NCI-H748 treated with DMSO at 0.1 percent for 48 hours (cell line): ENCODE measurements around the gene MTCH2.
"Not testable (repeated sequence)": the region's sequence is repeated elsewhere in the genome, so short reads cannot be mapped to it uniquely, and the experiment has no call there.

Experiments used
- DNase-seq: peaks from one replicate; lab custom pipeline; 2025; lab: John Stamatoyannopoulos, UW

Gene MTCH2

DNA sequence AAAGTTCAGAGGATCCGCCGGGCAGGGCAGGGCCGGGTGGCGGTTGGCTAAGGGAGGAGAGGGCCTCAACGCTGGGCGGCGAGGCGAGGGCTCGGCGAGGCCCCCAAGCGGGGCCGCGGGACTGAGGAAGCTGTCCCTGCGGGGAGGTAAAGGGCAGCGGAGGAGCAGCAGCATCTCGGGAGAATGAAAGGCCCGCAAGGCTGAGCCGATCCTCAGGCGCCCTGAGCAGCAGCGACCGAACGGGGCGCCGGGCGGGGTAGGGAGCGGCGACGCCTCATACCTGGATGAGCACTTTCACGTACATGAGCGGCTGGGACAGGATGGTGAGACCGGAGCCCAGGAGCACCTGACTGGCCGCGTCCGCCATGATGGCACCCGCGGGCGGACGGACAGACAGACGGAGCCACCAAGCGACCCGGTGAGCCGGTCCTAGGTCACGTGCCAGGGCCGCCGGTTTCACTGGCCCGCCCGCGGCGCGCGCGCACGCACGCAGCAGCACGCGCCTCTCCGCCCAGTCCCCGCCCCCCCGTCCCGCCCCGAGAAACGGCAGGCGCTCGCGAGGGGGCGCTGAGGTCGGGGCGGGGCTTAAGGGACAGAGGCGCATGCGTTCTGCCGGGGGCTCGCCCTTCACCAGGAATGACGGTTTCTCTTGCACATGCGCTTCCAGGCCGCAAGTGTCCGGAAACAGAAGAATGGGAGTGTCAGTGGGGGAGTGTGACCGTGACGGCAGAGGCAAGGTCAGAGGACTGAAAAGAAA, at the start of gene MTCH2:
TSS of gene MTCH2 (minus strand) at position 461 of the 757 bp plus-strand sequence. CDS start at position 367, 94 bp downstream.
- peak; percentile 91 for DNase-seq

DNA sequence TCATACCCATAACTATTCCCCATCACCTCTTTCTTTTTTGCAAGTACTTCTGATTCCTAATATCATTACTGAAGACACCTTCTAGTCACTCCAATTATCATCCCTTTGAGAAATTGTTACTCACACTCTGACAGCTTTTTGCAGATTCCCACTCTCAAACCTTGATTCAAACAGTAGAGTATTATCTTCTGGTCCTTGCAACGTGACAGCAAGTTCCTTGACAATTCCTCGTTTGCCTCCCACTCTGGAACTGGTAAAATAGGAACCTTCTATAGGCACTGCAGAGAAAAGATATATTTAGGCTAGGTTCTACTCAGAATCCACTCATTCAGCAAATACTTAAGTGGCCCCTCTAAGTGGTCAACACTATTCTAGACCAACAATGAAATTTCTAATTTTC, 49.6 kb upstream of the MTCH2 start:
- no peak for DNase-seq

DNA sequence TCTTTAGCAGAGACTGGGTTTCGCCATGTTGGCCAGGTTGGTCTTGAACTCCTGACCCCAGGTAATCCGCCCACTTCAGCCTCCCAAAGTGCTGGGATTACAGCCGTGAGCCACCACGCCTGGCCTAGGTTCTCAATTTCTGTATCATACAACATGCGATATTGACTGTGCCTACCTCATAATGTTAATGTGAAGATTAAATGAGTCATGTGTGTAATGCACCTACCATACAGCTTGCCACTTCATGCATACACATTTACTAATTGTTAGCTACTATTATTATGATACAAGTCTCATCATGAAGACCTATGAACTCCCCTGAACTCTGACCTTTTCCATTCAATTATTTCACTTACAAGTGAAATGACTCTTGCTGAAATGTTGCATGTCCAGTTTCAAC, 47.1 kb upstream of the MTCH2 start:
- DNase-seq: no peak

DNA sequence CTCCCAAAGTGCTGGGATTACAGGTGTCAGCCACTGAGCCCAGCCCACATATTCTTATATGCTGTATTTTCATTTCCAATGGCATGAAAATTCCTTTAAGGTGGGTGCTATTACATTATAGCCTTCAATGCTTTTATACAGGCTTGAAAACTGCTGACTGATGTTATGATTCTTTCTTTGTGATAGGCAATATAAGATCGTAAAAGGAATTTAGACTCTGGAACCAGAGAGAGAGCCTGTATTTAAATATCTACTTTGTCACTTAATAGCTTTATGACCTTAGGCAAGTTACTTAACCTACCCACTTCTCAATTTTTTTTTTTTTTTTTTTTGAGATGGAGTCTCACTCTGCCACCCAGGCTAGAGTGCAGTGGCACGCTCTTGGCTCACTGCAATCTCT, 46.6 kb upstream of the MTCH2 start:
- no peak for DNase-seq

DNA sequence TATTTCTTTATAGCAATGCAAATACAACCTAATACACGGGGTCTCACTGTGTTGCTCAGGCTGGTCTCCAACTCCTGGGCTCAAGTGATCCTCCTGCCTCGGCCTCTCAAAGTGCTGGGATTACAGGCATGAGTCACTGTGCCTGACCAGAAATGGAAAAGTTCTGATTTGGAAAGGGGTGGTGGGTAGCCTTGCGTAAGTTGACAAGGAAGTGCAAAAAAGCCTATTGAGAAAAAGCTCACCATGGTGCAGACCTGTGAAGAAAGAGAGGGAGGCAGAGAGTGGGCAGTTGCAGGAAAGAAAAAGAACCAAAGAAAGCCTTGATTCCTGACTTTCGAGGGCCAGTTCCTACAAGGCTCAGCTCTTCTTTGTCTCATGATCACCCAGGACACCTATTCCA, 45.8 kb upstream of the MTCH2 start:
- no peak for DNase-seq

DNA sequence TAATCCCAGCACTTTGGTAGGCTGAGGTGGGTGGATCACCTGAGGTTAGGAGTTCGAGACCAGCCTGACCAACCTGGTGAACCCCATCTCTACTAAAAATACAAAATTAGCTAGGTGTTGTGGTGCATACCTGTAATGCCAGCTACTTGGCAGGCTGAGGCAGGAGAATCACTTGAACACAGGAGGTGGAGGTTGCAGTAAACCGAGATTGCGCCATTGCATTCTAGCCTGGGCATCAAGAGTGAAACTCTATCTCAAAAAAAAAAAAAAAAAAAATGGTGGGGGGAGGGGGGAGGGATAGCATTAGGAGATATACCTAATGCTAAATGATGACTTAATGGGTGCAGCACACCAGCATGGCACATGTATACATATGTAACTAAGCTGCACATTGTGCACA, 44.3 kb upstream of the MTCH2 start:
- not testable (repeated sequence) for DNase-seq

DNA sequence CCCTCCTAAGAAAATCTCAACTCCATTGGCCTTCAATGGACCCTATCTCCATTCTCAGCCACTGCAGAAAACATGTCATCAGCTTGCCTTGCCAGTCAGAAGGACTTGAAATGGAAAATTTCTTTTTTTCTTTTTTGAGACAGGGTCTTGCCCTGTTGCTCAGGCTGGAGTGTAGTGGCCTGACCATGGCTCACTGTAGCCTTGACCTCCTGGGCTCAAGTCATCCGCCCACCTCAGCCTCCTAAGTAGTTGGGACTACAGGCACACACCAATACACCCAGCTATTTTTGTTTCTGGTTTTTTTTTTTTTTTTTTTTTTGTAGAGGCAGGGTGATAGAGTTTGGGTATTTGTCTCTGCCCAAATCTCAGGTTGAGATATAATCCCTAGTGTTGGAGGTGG, 43.8 kb upstream of the MTCH2 start:
- no peak for DNase-seq

DNA sequence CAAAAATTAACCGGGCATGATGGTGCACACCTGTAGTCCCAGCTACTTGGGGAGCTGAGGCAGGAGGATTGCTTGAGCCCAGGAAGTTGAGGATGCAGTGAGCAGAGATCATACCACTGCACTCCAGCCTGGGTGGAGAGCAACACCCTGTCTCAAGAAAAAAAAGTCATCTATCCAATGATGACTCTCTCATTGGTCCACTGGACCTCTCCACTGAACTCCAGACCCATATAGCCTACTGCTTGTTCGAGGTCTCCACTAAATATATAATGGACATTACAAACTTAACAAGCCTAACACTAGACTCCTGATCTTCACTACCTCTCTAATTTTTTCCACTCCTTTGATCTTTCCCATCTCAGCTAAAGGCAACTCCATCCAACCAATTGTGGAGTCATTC, 33.5 kb upstream of the MTCH2 start:
- DNase-seq: no peak

DNA sequence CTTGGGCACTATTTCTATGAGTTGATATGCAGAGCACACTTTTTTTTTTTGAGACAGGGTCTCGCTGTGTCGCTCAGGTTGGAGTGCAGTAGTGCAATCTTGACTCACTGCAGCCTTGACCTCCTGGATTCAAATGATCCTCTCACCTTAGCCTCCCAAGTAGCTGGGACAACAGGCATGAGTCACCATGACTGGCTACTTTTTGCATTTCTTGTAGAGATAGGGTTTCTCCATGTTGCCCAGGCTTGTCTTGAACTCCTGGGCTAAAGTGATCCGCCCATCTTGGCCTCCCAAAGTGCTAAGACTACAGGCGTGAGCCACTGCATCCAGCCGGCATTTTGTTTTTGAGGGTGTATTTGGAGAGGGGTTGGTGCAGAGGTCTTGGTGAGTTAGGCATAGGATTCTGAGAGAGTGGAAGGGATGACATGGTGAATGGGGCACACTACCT, 29.9 kb upstream of the MTCH2 start:
- no peak for DNase-seq

DNA sequence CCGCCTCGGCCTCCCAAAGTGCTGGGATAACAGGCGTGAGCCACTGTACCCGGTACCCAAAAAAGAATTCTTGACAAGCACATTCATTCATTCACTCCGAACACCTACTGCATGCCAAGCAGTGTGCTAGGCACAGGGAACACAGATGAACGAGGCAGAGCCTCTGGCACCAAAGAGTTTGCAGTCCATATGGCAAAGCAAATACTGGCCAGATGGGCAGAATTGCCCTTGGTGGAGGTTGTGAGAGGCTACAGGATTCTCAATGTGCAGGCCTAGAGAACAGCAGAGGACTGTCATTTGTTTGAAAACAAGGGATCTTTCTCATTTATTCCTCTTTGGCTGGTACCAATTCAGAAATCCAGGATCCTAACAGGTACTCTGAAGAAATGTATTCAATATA, 27.5 kb upstream of the MTCH2 start:
- DNase-seq: no peak

DNA sequence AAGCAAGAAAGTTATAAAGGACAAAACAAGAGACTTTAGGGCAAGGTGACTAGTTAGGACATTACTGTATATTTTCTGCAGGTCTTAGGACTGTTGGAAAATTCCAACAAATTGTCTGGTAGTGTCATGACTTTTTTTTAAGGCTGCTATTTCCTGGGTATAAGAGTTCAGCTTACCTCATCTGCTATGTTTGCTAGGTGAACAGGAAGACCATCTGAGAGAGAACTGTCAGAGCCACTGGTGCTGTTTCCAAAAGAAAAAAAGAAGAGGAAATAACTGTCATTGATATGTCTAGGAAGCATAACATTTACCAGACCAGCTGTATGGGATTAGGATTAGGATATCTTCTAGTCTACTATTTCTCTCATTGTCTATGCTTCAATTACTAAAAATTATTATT, 26.3 kb upstream of the MTCH2 start:
- DNase-seq: no peak

DNA sequence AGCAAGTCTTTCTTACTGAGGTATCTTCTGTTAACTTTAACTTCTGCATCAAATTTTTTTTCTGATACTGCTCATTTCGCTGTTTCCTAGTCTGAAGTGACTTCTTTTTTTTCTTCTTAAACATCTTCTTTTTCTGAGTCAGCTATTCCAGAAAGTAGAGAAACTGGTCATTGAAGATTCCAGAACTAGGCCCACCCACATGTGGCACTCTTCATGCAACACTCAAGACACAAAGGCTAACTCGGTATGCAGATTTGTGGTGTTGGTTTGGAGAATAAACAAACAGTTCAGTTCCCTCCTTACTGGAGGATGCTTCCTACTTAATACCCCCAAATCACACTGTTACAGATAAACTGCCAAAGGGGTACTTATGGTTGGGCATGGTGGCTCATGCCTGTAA, 25.2 kb upstream of the MTCH2 start:
- no peak for DNase-seq

DNA sequence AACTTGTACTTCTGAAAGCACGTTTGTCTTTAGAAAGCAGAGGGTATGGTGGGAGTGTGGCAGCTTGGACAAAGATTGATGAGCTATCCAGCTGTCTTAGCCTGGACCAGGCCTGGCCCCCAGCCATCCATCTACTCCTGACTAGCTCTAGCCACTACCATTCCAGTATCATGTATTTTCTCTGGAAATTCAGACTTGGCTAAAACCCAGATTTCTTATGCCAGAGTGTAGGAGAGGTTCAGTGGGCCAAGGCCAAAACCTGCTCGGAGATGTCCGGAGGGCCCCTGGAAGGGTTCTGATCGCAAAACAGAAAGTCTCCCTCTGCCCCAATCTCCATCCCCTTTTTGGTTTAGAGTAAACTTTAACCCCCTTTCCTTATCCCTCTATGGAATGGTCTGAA, 24.8 kb upstream of the MTCH2 start:
- DNase-seq: no peak

DNA sequence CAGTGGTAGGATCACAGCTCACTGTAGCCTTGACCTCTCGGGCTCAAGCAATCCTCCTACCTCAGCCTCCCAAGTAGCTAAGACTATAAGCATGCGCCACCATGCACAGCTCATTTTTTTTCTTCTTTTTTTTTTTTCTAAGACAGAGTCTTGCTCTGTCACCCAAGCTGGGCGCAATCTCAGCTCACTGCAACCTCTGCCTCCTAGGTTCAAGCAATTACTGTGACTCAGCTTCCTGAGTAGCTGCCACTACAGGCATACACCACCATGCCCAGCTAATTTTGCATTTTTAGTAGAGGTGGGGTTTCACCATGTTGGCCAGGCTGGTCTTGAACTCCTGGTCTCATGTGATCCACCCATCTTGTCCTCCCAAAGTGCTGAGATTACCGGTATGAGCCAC, 22.6 kb upstream of the MTCH2 start:
- DNase-seq: not testable (repeated sequence)

DNA sequence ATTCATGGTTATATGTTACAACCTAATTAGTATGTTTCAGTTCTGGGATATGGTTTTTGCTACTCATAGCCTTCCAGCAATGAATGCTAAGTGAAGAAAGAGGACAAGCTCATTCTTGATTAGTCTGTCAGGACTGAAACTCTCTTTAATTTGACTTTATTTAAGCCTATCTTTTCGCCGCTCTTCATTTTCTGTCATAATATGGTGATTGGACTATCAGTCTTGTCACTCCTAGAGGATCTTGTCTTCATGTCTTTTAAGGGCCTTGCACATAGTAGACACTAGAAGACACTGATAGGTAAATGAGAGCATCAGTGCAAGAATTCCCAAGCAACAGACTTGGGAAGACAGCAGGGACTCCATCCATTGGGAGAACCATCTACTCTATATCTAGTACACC, 18.9 kb upstream of the MTCH2 start:
- no peak for DNase-seq

DNA sequence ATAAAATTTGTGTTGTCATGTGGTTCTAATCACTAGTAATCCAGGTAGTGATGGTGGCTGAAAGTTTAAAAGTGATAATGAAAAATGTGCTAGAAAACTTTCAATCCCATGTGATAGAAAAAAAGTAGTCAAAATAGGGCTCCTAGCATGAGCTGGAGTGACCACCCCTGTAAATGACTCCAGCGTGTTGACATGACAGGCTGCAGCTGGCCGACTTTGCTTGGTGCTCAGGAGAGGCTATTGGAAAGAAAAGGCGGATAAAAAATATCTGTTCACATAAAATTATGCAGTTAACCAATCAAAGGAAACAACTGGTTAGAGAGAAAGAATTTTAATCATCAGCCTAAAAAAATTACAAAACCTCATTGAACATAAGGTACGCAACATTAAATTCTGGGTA, 16.9 kb upstream of the MTCH2 start:
- DNase-seq: no peak

DNA sequence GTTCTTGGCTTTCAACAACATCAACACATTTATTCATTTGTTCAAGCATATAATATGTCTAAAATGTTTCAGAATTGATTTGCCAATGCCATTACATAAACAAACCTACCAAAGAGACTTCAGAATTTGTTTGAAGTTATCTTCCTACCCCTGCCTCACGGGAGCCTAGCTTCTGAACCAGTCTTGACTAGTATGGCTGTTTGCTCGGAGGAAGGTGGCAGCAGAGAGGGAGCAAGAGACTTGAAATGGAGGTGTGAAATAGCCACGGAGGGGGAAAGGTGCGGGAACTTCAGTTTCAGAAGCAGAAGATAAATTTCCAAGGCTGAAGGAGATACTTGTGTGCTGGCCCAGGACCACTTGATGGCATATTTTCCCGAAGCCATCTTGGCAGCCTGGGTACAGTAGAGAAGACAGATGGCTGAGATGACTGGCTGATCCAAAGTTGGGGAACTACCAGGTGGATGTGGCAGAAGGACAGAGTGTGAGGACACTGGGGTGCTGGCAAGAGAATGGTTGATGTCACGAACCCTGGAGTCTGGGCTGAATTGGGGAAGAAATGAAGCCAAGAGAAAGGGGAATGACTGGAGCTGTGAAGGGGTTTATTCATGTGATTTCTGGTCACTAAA, 14.0 kb upstream of the MTCH2 start:
- DNase-seq: no peak

DNA sequence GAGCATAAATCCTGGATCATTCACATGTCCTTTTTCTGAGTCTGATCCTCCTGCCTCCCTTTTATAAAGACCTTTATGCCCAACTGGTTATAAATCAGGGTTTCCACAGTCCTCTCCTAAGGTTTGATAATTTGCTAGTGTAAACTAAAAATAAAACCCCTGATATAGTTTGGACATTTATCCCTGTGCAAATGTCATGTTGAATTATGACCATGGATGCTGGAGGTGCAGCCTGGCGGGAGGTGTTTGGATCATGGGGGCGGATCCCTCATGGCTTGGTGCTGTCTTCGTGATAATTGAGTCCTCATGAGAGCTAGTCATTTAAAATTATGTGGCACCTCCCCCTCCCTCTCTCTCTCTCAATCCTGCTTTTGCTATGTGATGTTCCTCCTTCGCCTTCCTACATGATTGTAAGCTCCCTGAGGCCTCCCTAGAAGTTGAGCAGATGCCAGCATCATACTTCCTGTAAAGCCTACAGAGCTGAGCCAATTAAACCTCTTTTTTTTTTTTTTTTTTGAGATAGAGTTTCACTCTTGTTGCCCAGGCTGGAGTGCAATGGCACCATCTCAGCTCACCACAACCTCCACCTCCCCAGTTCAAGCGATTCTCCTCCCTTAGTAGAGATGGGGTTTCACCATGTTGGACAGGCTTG, 9.6 kb upstream of the MTCH2 start:
- no peak for DNase-seq

DNA sequence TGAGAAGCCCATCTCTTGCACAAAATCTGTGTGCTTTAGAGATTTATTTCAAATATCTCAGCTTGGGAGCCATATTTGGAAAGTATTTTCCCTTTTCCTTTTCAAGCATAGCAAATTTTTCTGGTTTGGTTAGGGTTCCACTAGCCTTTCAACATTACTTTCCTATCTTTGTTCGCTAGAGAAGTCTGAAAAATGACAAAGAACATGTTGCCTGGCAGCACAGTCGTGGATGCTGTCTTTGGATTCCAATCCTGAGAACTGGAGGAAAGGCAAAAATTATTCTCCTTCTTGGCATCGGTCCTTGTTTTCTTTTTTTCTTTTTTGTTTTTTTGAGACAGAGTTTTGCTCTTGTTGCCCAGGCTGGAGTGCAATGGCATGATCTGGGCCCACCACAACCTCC, 6.9 kb upstream of the MTCH2 start:
- DNase-seq: no peak

DNA sequence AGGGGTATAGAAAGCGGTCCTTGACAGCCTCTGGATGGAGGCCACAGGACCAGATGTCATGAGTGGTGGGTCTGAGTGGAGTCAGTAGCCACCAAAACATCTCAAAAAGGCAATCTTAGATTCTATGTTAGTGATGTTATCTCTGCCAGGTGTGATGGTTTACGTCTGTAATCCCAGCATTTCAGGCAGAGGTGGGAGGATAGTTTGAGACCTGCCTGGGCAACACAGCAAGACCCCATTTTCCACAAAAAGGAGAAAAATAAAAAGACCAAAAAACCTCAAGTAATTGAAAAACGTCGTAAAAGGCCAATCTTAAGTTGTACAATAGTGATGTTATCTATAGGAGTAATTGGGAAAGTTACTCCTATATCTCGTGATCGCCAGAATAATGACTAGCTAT, 3.7 kb upstream of the MTCH2 start:
- DNase-seq: no peak

DNA sequence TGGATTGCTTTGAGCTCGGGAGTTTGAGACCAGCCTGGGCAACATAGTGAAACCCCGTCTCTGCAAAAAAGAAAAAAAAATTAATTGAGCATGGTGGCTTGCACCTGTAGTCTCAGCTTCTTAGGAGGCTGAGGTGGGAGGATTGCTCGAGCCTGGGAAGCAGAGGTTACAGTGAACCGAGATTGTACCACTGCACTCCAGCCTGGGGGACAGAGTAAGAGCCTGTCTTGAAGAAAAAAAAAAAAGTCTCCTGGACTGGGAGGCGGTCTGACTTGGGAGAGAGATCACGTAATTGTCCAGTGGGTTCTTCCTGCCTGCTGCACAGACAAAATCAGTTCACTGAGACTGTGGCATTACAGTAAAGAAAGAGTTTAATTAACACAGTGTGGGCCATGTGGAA, 3.1 kb upstream of the MTCH2 start:
- no peak for DNase-seq

DNA sequence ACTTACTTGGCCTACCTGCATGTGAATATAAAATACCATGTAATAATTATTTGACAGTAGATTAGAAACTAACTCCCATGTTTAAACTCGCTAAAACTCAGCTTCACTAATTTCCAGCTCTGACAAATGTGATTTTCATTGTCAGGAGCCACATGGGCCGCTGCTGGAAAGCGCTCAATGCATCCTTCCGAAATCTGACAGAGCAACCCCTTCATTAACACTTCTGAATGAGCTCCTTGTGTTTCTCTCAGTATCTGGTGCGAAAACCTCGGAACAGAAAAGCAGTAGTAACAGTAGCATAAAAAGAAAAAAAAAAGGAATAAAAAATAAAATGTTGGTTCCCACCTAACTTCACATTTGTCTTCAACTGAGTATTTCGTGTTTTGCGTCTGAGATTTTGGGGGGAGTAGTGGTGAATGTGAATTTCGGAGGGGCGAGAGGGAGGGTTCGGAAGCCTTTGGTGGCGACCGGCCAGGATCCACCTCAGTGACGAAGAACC, 710 bp downstream of the MTCH2 start:
- no peak for DNase-seq

DNA sequence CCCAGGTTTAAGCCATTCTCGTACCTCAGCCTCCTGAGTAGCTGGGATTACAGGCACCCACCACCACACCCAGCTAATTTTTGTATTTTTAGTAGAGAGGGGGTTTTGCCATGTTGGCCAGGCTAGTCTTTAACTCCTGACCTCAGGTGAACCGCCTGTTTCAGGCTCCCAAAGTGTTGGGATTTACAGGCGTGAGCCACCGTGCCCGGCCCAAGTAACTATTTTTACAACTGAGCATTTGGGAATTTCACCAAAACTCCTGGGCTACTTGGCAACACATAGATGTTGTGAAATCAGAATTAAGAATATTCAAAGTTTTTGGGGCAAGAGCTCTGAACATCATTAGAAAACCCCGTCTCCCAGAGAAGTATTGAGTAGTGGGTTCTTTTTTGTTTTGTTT, 1.9 kb downstream of the MTCH2 start:
- DNase-seq: not testable (repeated sequence)
